ENCODE measurements around the gene KIF9. TPM values are rescaled to one million over a fixed set of nuclear protein-coding genes. Genes with fewer than 3 reads are reported as not detected.

The KIF9 gene
- total and polyA plus RNA-seq, 7 donors = 5.3 to 20.4 (median 14.6) TPM

DNA sequence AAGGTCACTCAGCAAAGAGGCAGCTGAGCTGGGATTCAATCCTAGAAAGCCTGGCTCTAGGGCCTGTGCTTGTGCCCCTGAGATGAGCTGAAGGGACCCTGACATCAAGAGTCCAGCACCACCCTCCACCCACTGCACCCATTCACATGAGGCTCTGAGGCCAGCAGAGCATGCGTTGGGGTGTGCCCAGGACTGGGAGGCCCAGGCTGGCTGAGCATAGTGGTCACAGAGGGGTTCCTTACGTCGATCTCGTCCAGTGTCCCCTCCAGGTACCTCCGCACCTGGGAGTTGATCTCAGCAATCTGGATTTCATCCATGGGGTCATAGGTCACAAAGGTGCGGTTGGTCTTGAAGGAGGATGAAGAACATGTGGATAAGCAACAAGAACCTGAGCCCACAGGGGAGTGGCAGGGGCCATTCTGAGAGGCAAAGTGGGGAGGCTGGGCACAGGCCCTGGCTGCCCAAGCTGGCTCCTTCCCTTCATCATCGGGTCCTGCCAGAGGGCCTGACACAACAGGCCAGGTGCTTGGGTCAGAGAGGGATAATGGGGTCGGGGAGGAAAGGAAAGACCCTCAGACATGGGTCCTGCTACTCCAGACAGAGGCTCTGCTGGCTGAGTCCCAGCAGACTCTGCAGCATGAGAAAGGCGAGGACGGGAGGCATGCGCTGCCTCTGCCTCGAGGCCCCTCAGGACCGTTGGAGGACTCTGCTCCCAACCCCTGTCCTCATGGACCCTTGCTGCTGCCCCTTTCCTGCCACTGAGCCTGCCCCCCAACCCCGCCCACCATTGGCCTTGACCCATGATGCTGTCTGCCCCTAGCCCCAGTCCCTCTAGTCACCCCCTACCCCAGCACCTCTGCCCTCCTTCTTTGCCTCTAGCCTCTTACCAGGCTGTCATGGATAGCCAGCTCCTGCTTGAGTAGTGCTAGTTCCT is 35.2 kb downstream of the KIF9 start:
- no peak for DNase-seq

DNA sequence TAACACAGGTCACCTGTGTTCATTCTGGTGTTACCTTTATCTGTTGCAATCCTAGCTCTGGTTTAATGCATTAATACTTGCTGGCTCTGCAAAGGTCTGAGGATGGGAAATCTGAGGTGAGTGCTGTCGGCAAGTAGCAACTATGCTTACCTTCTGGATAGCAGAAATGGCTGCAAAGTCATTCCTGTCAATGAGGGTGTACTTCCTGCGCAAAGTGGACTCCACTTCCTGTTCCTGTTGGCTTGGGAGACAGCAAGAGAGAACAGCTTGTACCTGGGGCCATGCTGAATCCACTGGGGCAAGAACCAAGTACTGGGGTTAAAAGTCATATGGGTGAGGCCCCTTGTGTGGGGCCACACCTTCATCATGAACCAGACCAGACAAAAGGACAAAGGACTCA is 37.3 kb downstream of the KIF9 start:
- intact Hi-C loops (cut with DNase I) = no loop called here
- Histone ChIP-seq H3K27me3 (no peaks in the 10 kb centered on the region), H3K4me3 (no peak overlapping the region), H3K27ac (no peak overlapping the region), H3K4me1 (no peaks in the 10 kb centered on the region), H3K9me3 (no peaks in the 10 kb centered on the region), H3K36me3 (no peaks in the 10 kb centered on the region)
- TF ChIP-seq POLR2A (IDR thresholded peaks at IDR 0.05) (no peak), EP300 (IDR thresholded peaks at IDR 0.05) (no peak), POLR2AphosphoS5 (IDR thresholded peaks at IDR 0.05) (no peak)
- TF ChIP-seq, protein P1, sequence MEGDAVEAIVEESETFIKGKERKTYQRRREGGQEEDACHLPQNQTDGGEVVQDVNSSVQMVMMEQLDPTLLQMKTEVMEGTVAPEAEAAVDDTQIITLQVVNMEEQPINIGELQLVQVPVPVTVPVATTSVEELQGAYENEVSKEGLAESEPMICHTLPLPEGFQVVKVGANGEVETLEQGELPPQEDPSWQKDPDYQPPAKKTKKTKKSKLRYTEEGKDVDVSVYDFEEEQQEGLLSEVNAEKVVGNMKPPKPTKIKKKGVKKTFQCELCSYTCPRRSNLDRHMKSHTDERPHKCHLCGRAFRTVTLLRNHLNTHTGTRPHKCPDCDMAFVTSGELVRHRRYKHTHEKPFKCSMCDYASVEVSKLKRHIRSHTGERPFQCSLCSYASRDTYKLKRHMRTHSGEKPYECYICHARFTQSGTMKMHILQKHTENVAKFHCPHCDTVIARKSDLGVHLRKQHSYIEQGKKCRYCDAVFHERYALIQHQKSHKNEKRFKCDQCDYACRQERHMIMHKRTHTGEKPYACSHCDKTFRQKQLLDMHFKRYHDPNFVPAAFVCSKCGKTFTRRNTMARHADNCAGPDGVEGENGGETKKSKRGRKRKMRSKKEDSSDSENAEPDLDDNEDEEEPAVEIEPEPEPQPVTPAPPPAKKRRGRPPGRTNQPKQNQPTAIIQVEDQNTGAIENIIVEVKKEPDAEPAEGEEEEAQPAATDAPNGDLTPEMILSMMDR (IDR thresholded peaks at IDR 0.05) = no peak
- no peak for DNase-seq
- 95 to 96% methylated on average over 2 of the region's 2 CpGs for WGBS, 2 donors

More for the DNA sequence above, 35.2 kb downstream of the KIF9 start:
- TF ChIP-seq, protein P1 (IDR thresholded peaks at IDR 0.05) = no peak
- no peak for TF ChIP-seq EP300 (IDR thresholded peaks at IDR 0.05)
- no peak for TF ChIP-seq POLR2AphosphoS5 (IDR thresholded peaks at IDR 0.05)
- no peak for TF ChIP-seq POLR2A (IDR thresholded peaks at IDR 0.05)
- Histone ChIP-seq H3K27me3 (no peaks in the 10 kb centered on the region), H3K9me3 (no peaks in the 10 kb centered on the region), H3K4me3 (no peak overlapping the region), H3K36me3 (no peaks in the 10 kb centered on the region), H3K4me1 (no peaks in the 10 kb centered on the region), H3K27ac (no peak overlapping the region)
- WGBS, 2 donors = 91% methylated on average over 14 of the region's 14 CpGs
- intact Hi-C loops (cut with DNase I) = no loop called here

DNA sequence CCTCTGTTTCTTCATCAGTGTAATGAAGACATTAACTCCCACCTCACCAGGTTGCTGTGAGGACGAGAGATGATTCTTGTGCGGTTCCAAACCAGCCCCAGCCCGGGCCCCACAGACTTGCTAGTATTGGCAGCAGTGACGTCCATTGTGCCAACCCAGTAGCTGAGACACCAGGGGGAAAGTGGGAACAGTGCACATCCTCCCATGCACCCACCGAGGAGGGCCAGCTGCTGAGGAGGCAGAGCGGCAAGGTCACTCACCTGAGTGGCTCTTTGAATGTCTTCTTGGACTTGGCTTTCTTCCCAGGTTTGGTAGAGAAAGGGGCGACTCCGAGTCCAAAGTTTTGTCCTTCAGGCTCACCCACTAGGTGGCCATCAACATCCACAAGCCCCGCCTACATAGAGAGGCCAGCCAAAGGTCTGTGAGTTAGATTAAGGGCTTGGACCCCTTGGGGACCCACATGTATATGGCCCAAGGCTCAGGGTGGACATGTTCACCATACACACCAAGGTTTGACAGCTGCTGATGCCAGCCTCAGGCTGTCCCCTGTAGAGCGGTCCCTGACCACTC is 38.0 kb downstream of the KIF9 start:
- intact Hi-C loops (cut with DNase I) = no loop called here

DNA sequence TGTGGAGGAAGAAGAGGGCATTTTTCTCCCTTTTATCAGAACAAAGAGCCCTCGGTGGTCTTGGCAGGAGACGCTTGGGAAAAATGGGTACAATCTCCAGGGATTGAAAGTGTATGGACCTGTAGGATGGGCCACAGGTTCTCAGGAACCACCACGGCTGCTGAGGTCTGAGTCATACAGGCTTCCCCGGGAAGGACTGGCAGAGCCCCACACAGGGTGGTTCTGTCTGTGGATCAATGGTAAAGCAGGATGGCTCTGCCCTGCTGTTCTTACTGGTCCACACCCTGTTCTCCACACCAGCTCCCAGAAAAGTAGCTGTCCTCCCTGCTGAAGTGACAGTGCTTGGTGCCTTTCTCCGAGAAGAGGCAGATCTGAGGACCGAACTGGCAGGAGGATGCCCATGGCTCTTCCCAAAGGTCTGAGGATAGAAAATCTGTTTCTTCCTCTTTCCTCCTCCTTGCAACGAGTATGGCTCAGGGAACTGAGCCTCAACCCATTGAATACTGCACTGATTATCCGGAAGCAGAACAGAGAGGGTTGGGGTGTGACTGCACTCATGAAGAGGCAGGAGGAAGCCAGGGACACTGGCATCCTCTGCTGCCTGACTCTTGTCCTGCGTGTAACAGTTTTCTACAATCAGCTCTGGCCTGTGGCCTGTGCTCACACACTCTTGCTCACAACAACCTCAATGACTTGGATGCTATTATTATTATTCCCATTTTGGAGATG is 39.0 kb downstream of the KIF9 start:
- TF ChIP-seq POLR2A (IDR thresholded peaks at IDR 0.05) = no peak
- no peak for TF ChIP-seq POLR2AphosphoS5 (IDR thresholded peaks at IDR 0.05)
- TF ChIP-seq, protein P1 (IDR thresholded peaks at IDR 0.05) = no peak
- no peak for TF ChIP-seq EP300 (IDR thresholded peaks at IDR 0.05)
- Histone ChIP-seq H3K9me3 (no peaks in the 10 kb centered on the region), H3K27me3 (no peaks in the 10 kb centered on the region), H3K36me3 (no peaks in the 10 kb centered on the region), H3K27ac (no peak overlapping the region), H3K4me3 (no peak overlapping the region), H3K4me1 (no peaks in the 10 kb centered on the region)
- no peak for DNase-seq
- intact Hi-C loops (cut with DNase I) = no loop called here
- WGBS, 2 donors = 90% methylated on average over 9 of the region's 9 CpGs

More for the DNA sequence above, 38.0 kb downstream of the KIF9 start:
- Histone ChIP-seq H3K36me3 (no peaks in the 10 kb centered on the region), H3K27ac (no peak overlapping the region), H3K4me3 (no peak overlapping the region), H3K27me3 (no peaks in the 10 kb centered on the region), H3K9me3 (no peaks in the 10 kb centered on the region), H3K4me1 (no peaks in the 10 kb centered on the region)
- TF ChIP-seq, protein P1 (IDR thresholded peaks at IDR 0.05) = no peak
- no peak for TF ChIP-seq POLR2AphosphoS5 (IDR thresholded peaks at IDR 0.05)
- TF ChIP-seq POLR2A (IDR thresholded peaks at IDR 0.05) = no peak
- no peak for TF ChIP-seq EP300 (IDR thresholded peaks at IDR 0.05)
- no peak for DNase-seq
- WGBS, 2 donors = 92 to 93% methylated on average over 10 of the region's 10 CpGs

Measured in sigmoid colon (tissue), 7 donors.